H9 (cell line): ENCODE measurements around the gene COX6B2. TPM values are rescaled to one million over a fixed set of nuclear protein-coding genes. Genes with fewer than 3 reads are reported as not detected.

Source experiments
- DNase-seq: peaks from one replicate; pipeline ENCODE4 v3.0.0-alpha.2; 2017
- H2AFZ ChIP-seq: one replicate; pipeline ENCODE4 v1.6.1; 2013; ENCODE audit warnings: mild to moderate bottlenecking, low read length, control low read depth, moderate library complexity
- H2AK5ac ChIP-seq: 2 replicates; pipeline ENCODE4 v1.6.1; 2013; ENCODE audit warnings: low read length, control low read depth, mixed read lengths; ENCODE audit not compliant: insufficient read length
- H2BK120ac ChIP-seq: one replicate; pipeline ENCODE4 v1.6.1; 2013; ENCODE audit warnings: low read depth, mild to moderate bottlenecking, low read length, control low read depth, inconsistent platforms; ENCODE audit not compliant: poor library complexity, severe bottlenecking
- H2BK12ac ChIP-seq: 2 replicates; pipeline ENCODE4 v1.6.1; 2013; ENCODE audit warnings: low read length, control low read depth, mixed read lengths, low read depth; ENCODE audit not compliant: insufficient read length
- H2BK15ac ChIP-seq: 2 replicates; pipeline ENCODE4 v1.6.1; 2013; ENCODE audit warnings: low read depth, low read length, control low read depth
- H2BK20ac ChIP-seq: one replicate; pipeline ENCODE4 v1.6.1; 2013; ENCODE audit warnings: low read depth, mild to moderate bottlenecking, low read length, control low read depth, inconsistent platforms; ENCODE audit not compliant: poor library complexity, severe bottlenecking
- H2BK5ac ChIP-seq: 2 replicates; pipeline ENCODE4 v1.6.1; 2013; ENCODE audit warnings: low read length, control low read depth, mixed read lengths; ENCODE audit not compliant: insufficient read length
- H3K14ac ChIP-seq: 2 replicates; pipeline ENCODE4 v1.6.1; 2013; ENCODE audit warnings: low read length, control low read depth; ENCODE audit not compliant: insufficient read depth
- H3K18ac ChIP-seq: 2 replicates; pipeline ENCODE4 v1.6.1; 2013; ENCODE audit warnings: low read depth, mild to moderate bottlenecking, mixed read lengths, low read length, control low read depth; ENCODE audit not compliant: insufficient read length
- H3K23ac ChIP-seq: 2 replicates; pipeline ENCODE4 v1.6.1; 2013; ENCODE audit warnings: low read length, control low read depth, mixed read lengths, low read depth; ENCODE audit not compliant: insufficient read length
- H3K23me2 ChIP-seq: 2 replicates; pipeline ENCODE4 v1.6.1; 2013; ENCODE audit warnings: low read depth, mild to moderate bottlenecking, mixed read lengths, low read length, control low read depth; ENCODE audit not compliant: insufficient read length, poor library complexity, severe bottlenecking
- H3K27ac ChIP-seq: 2 replicates; pipeline ENCODE4 v1.5.1; 2013; ENCODE audit warnings: low read length, control low read depth, mixed read lengths, low read depth; ENCODE audit not compliant: insufficient read length
- H3K27me3 ChIP-seq: 2 replicates; pipeline ENCODE4 v1.6.1; 2013; ENCODE audit warnings: low read length, control low read depth, inconsistent platforms; ENCODE audit not compliant: insufficient read depth
- H3K4ac ChIP-seq: 2 replicates; pipeline ENCODE4 v1.6.1; 2013; ENCODE audit warnings: low read depth, mild to moderate bottlenecking, control low read depth, inconsistent platforms, low read length, moderate library complexity
- H3K4me1 ChIP-seq: 2 replicates; pipeline ENCODE4 v1.6.1; 2013; ENCODE audit warnings: low read length, control low read depth, inconsistent platforms; ENCODE audit not compliant: insufficient read depth
- H3K4me2 ChIP-seq: 2 replicates; pipeline ENCODE4 v1.6.1; 2013; ENCODE audit warnings: low read length, control low read depth, mixed read lengths; ENCODE audit not compliant: insufficient read length, insufficient read depth
- H3K56ac ChIP-seq: 2 replicates; pipeline ENCODE4 v1.6.1; 2013; ENCODE audit warnings: low read depth, mild to moderate bottlenecking, mixed read lengths, low read length, control low read depth; ENCODE audit not compliant: insufficient read length
- H3K79me1 ChIP-seq: 2 replicates; pipeline ENCODE4 v1.6.1; 2013; ENCODE audit warnings: low read depth, mild to moderate bottlenecking, moderate library complexity, low read length, control low read depth, inconsistent platforms; ENCODE audit not compliant: insufficient read depth, poor library complexity, severe bottlenecking
- H3K79me2 ChIP-seq: 2 replicates; pipeline ENCODE4 v1.6.1; 2013; ENCODE audit warnings: low read length, control low read depth, inconsistent platforms; ENCODE audit not compliant: insufficient read depth
- H3K9ac ChIP-seq: 2 replicates; pipeline ENCODE4 v1.6.1; 2013; ENCODE audit warnings: low read length, control low read depth, mixed read lengths; ENCODE audit not compliant: insufficient read length; ENCODE audit errors: extremely low read depth
- H3K9me3 ChIP-seq: one replicate; pipeline ENCODE4 v1.6.1; 2013; ENCODE audit warnings: low read depth, low read length, inconsistent platforms; ENCODE audit not compliant: control insufficient read depth
- H3T11ph ChIP-seq: one replicate; pipeline ENCODE4 v1.6.1; 2013; ENCODE audit warnings: mild to moderate bottlenecking, low read length, control low read depth, inconsistent platforms
- H4K20me1 ChIP-seq: one replicate; pipeline ENCODE4 v1.6.1; 2013; ENCODE audit not compliant: control insufficient read depth, insufficient read length, insufficient read depth
- H4K5ac ChIP-seq: 2 replicates; pipeline ENCODE4 v1.6.1; 2013; ENCODE audit warnings: low read depth, mild to moderate bottlenecking, mixed read lengths, low read length, control low read depth; ENCODE audit not compliant: insufficient read length
- H4K8ac ChIP-seq: replicated peaks from 2 replicates; pipeline ENCODE4 v1.6.1; 2013; ENCODE audit warnings: low read length, control low read depth, mixed read lengths, low read depth; ENCODE audit not compliant: insufficient read length
- H4K91ac ChIP-seq: 2 replicates; pipeline ENCODE4 v1.6.1; 2013; ENCODE audit warnings: low read depth, mild to moderate bottlenecking, moderate library complexity, mixed read lengths, low read length, control low read depth; ENCODE audit not compliant: insufficient read length
- H3K27ac Mint-ChIP-seq, 3 experiments: 2 replicates in 2 of 3; 3 replicates in 1 of 3; pipeline ENCODE4 v1.8.0; 2020 to 2021; ENCODE audit warnings: mixed read lengths in 3 of 3, mild to moderate bottlenecking in 1 of 3, moderate library complexity in 1 of 3
- H3K27me3 Mint-ChIP-seq: 2 replicates; pipeline ENCODE4 v1.8.0; 2021; ENCODE audit warnings: low read depth, mild to moderate bottlenecking, moderate library complexity, mixed read lengths
- H3K36me3 Mint-ChIP-seq, 3 experiments: 2 replicates in 2 of 3; 3 replicates in 1 of 3; pipeline ENCODE4 v1.8.0; 2020 to 2021; ENCODE audit warnings: low read depth in 3 of 3, mixed read lengths in 3 of 3; ENCODE audit not compliant: insufficient read depth in 1 of 3
- H3K4me1 Mint-ChIP-seq, 2 experiments: 2 replicates each; pipeline ENCODE4 v1.8.0; 2020; ENCODE audit warnings: mixed read lengths in 2 of 2
- H3K4me3 Mint-ChIP-seq, 2 experiments: 2 replicates in 1 of 2; 3 replicates in 1 of 2; pipeline ENCODE4 v1.8.0; 2020 to 2021; ENCODE audit warnings: mild to moderate bottlenecking in 2 of 2, mixed read lengths in 2 of 2, moderate library complexity in 1 of 2
- H3K9me3 Mint-ChIP-seq, 2 experiments: 2 replicates in 1 of 2; 3 replicates in 1 of 2; pipeline ENCODE4 v1.8.0; 2020; ENCODE audit warnings: mild to moderate bottlenecking in 2 of 2, mixed read lengths in 2 of 2, moderate library complexity in 1 of 2
- WGBS: extraction: QIAGEN DNeasy Blood & Tissue Kit; methylation state at CpG from one replicate; pipeline ENCODE4 v1.1.7; 2013; ENCODE audit warnings: missing lambda C conversion rate, low lambda C conversion rate, mixed read lengths; ENCODE audit not compliant: insufficient read length; ENCODE audit errors: extremely low coverage; 5-methylcytosine and 5-hydroxymethylcytosine counted together
- total RNA-seq: library from RNA; stranded (reverse); gene quantifications from 2 replicates; pipeline ENCODE4 v1.2.1, GENCODE V29; 2021
- TF ChIP-seq, protein P1 (sequence below): fragments of 200-600 bp; sonication (generic); conservative IDR thresholded peaks from 3 replicates; pipeline ENCODE4 v1.8.0; 2021; ENCODE audit warnings: antibody characterized with exemption, mild to moderate bottlenecking

COX6B2 gene
- total RNA-seq, 1 experiment from 2014 or later = 4.0 TPM

DNA sequence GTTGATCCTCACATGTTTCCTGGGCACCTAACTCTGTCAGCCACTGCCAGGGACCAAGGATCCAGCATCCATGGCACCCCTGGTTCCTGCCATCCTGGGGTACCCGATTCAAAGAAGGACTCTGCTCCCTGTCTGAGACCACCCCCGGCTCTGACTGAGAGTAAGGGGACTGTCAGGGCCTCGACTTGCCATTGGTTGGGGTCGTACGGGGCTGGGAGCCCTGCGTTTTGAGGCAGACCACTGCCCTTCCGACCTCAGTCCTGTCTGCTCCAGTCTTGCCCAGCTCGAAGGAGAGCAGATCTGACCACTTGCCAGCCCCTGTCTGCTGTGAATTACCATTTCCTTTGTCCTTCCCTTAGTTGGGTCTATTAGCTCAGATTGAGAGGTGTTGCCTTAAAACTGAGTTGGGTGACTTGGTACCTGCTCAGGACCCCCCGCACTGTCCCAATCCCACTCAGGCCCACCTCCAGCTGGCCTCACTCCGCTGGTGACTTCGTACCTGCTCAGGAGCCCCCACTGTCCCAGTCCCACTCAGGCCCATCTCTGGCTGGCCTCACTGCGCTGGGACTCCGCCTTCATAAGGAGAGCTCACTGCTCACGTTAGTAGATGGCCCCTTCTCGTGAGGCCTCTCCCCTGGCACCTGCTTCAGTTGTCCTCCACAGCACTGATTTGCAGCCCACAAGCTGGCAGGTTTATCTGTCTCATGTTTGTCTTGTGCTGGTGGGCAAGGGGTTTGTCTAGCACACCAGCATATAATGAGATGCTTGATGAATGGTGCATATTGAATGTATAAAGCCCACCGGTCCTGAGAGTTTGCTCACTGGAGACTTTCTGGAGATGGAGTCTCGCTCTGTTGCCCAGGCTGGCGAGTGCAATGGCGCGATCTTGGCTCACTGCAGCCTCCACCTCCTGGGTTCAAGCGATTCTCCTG, 35.1 kb upstream of the COX6B2 start:
- no peak overlapping the region for H2BK12ac ChIP-seq
- Mint-ChIP-seq H3K4me1 (peaks cover 60 to 74% of the 10 kb centered on the region in 2 experiments), H3K27me3 (peaks cover 2% of the 10 kb centered on the region), H3K9me3 (peaks cover 0 to 2% of the 10 kb centered on the region in 2 experiments; a peak in 1 of 5 replicates), H3K36me3 (peaks cover 40 to 50% (median 44%) of the 10 kb centered on the region in 3 experiments), H3K27ac (peak overlapping the region in 1 of 3 experiments; percentile 87; a peak in 3 of 7 replicates), H3K4me3 (peak overlapping the region in 1 of 2 experiments; percentile 47; a peak in 3 of 5 replicates)
- no peaks in the 10 kb centered on the region for H3K27me3 ChIP-seq
- no peak overlapping the region for H4K5ac ChIP-seq
- no peak overlapping the region for H2BK5ac ChIP-seq
- no peak overlapping the region for H2BK20ac ChIP-seq
- H3K18ac ChIP-seq = no peak overlapping the region
- H3T11ph ChIP-seq = no peak overlapping the region
- TF ChIP-seq, protein P1, sequence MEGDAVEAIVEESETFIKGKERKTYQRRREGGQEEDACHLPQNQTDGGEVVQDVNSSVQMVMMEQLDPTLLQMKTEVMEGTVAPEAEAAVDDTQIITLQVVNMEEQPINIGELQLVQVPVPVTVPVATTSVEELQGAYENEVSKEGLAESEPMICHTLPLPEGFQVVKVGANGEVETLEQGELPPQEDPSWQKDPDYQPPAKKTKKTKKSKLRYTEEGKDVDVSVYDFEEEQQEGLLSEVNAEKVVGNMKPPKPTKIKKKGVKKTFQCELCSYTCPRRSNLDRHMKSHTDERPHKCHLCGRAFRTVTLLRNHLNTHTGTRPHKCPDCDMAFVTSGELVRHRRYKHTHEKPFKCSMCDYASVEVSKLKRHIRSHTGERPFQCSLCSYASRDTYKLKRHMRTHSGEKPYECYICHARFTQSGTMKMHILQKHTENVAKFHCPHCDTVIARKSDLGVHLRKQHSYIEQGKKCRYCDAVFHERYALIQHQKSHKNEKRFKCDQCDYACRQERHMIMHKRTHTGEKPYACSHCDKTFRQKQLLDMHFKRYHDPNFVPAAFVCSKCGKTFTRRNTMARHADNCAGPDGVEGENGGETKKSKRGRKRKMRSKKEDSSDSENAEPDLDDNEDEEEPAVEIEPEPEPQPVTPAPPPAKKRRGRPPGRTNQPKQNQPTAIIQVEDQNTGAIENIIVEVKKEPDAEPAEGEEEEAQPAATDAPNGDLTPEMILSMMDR = no peak
- no peak overlapping the region for H2AK5ac ChIP-seq
- H3K23me2 ChIP-seq = peaks cover 15% of the 10 kb centered on the region
- H3K27ac ChIP-seq = no peak overlapping the region
- peaks cover 3% of the 10 kb centered on the region for H4K20me1 ChIP-seq
- peaks cover 15% of the 10 kb centered on the region for H3K79me1 ChIP-seq
- WGBS = no CpG with 5 or more reads among the region's 21 CpGs
- no peak overlapping the region for H3K4ac ChIP-seq
- DNase-seq = no peak
- H3K79me2 ChIP-seq = peaks cover 17% of the 10 kb centered on the region; the same call in 1 of the 2 replicates
- no peak overlapping the region for H3K9ac ChIP-seq
- H4K91ac ChIP-seq = no peak overlapping the region
- no peak overlapping the region for H3K23ac ChIP-seq
- no peak overlapping the region for H2BK120ac ChIP-seq
- H3K9me3 ChIP-seq = no peaks in the 10 kb centered on the region
- H3K4me1 ChIP-seq = peaks cover 7% of the 10 kb centered on the region
- H3K14ac ChIP-seq = no peak overlapping the region; the same call in 1 of the 2 replicates
- H3K4me2 ChIP-seq = no peak overlapping the region
- no peak overlapping the region for H4K8ac ChIP-seq
- no peak overlapping the region for H2AFZ ChIP-seq
- H3K56ac ChIP-seq = no peak overlapping the region
- H2BK15ac ChIP-seq = no peak overlapping the region
